ENCODE data around the gene GRIK4. TPM values are rescaled to one million over a fixed set of nuclear protein-coding genes. Genes with fewer than 3 reads are reported as not detected.

The GRIK4 gene
- total and polyA plus RNA-seq, 2 of the 4 experiments (the other 2 are of a cell fraction): 0.18 to 0.38 TPM

GRCh38 chr11:120969993-120970392 lies 458.4 kb downstream of the GRIK4 start:
- Histone ChIP-seq H3K4me1 (ENCODE audit: control insufficient read depth, insufficient read depth, low read length) (no peaks in the 10 kb centered on the region), H3K14ac (replicated peaks; ENCODE audit: low read depth, low read length) (no peak overlapping the region), H3K4me2 (ENCODE audit: low read depth, low read length) (no peak overlapping the region), H3K9me3 (ENCODE audit: control insufficient read depth, insufficient read depth, low read length) (no peaks in the 10 kb centered on the region), H3K27me3 (ENCODE audit: control insufficient read depth, insufficient read depth, low read length) (peaks cover 11% of the 10 kb centered on the region), H3K9me1 (ENCODE audit: insufficient read depth, low read length) (no peaks in the 10 kb centered on the region), H2AK5ac (ENCODE audit: low read depth, low read length) (no peak overlapping the region), H2BK120ac (ENCODE audit: low read depth, low read length) (no peak overlapping the region), H2BK15ac (ENCODE audit: low read depth, low read length) (no peak overlapping the region), H2AFZ (replicated peaks; ENCODE audit: low read length, poor library complexity) (no peak overlapping the region), H3K23ac (ENCODE audit: low read depth, low read length) (no peak overlapping the region), H4K91ac (ENCODE audit: insufficient read depth, low read depth, low read length) (no peak overlapping the region), H3K36me3 (ENCODE audit: control insufficient read depth, insufficient read depth, low read length) (no peaks in the 10 kb centered on the region), H2BK5ac (ENCODE audit: low read depth, low read length, poor library complexity, severe bottlenecking) (no peak overlapping the region), H3K4me3 (ENCODE audit: insufficient read depth, low read depth, low read length) (no peak overlapping the region), H3K18ac (ENCODE audit: low read depth, low read length) (no peak overlapping the region), H3K4ac (ENCODE audit: low read depth, low read length) (no peak overlapping the region), H4K5ac (ENCODE audit: low read depth, low read length) (no peak overlapping the region), H3K56ac (ENCODE audit: extremely low read depth, insufficient read depth, low read length) (no peak overlapping the region), H3K9ac (ENCODE audit: low read depth, low read length) (no peak overlapping the region), H2AK9ac (replicated peaks; ENCODE audit: low read depth, low read length, poor library complexity) (no peak overlapping the region), H4K8ac (ENCODE audit: low read depth in 2 of 2, low read length in 2 of 2) (no peak overlapping the region), H3K79me1 (ENCODE audit: low read depth in 1 of 2, low read length in 2 of 2) (no peaks in the 10 kb centered on the region), H3K27ac (ENCODE audit: insufficient read depth, low read length) (no peak overlapping the region), H2BK20ac (ENCODE audit: low read depth, low read length) (no peak overlapping the region), H4K20me1 (ENCODE audit: insufficient read depth, low read length) (no peaks in the 10 kb centered on the region)
- ATAC-seq (ENCODE audit: low read depth) (no peak), DNase-seq (no peak)
- intact Hi-C loops (cut with micrococcal nuclease): no loop called here
- 40% methylated on average over 1 of the region's 6 CpGs; no CpG with 5 or more reads in 1 of the 2 experiments for WGBS, 2 experiments (ENCODE audit: extremely low coverage in 2 of 2, insufficient read length in 1 of 2)
- TF ChIP-seq FOS (IDR thresholded peaks at IDR 0.05; ENCODE audit: low read depth, low read length) (no peak), BHLHE40 (IDR thresholded peaks at IDR 0.05; ENCODE audit: low read depth, low read length) (no peak), MXI1 (IDR thresholded peaks at IDR 0.05; ENCODE audit: borderline replicate concordance, low read depth, low read length) (no peak), SMC3 (IDR thresholded peaks at IDR 0.05; ENCODE audit: low read depth, low read length) (no peak), RFX5 (IDR thresholded peaks at IDR 0.05; ENCODE audit: low read depth, low read length) (no peak), NFE2L2 (IDR thresholded peaks at IDR 0.05; ENCODE audit: low read depth, low read length) (no peak), CTCF (conservative IDR thresholded peaks at IDR 0.05; ENCODE audit: low read depth, low read length) (no peak), CEBPB (IDR thresholded peaks at IDR 0.05; ENCODE audit: low read depth, low read length) (no peak), ELK1 (IDR thresholded peaks at IDR 0.05; ENCODE audit: borderline replicate concordance, low read depth, low read length) (no peak), RCOR1 (IDR thresholded peaks at IDR 0.05; ENCODE audit: insufficient replicate concordance, low read length) (no peak), POLR2A (IDR thresholded peaks at IDR 0.05; ENCODE audit: low read depth, low read length) (no peak), MAFK (IDR thresholded peaks at IDR 0.05; ENCODE audit: low read depth, low read length) (no peak), USF2 (IDR thresholded peaks at IDR 0.05; ENCODE audit: low read depth, low read length) (no peak), RAD21 (IDR thresholded peaks at IDR 0.05; ENCODE audit: low read length) (no peak), CHD1 (IDR thresholded peaks at IDR 0.05; ENCODE audit: low read depth, low read length) (no peak)
- no TSS peak for BruUV-seq (replicated peaks)
- CTCF ChIA-PET: no interaction called here
- POLR2A ChIA-PET (ENCODE audit: unreplicated experiment): no interaction called here
- in situ Hi-C loops (cut with MboI; ENCODE audit: low sequenced_read_pairs): no loop called here
- dilution Hi-C loops (cut with HindIII; ENCODE audit: low sequenced_read_pairs, unreplicated experiment): no loop called here
